Measurements from ENCODE around the gene PASK.

DNA sequence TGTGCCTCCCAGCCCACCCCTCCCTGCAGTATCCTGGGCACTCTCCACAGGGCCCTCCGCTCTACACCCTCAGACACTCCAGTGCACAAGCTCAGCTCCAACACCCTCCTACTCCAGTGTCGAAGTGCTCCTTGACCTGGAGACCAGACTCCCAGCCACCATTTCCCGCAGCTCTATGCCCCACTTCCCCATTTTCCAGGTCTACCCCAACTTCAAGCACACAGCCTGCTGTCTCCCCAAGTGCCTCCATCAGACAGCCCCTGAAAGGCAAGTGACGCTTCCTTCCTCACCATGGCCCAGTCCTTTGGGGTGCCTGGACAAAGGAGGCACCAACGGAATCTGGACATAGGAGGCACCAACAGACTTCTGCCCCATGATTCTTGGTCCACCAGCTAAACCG is 7.2 kb downstream of the PASK start:
- TF ChIP-seq, protein P1, sequence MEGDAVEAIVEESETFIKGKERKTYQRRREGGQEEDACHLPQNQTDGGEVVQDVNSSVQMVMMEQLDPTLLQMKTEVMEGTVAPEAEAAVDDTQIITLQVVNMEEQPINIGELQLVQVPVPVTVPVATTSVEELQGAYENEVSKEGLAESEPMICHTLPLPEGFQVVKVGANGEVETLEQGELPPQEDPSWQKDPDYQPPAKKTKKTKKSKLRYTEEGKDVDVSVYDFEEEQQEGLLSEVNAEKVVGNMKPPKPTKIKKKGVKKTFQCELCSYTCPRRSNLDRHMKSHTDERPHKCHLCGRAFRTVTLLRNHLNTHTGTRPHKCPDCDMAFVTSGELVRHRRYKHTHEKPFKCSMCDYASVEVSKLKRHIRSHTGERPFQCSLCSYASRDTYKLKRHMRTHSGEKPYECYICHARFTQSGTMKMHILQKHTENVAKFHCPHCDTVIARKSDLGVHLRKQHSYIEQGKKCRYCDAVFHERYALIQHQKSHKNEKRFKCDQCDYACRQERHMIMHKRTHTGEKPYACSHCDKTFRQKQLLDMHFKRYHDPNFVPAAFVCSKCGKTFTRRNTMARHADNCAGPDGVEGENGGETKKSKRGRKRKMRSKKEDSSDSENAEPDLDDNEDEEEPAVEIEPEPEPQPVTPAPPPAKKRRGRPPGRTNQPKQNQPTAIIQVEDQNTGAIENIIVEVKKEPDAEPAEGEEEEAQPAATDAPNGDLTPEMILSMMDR (IDR thresholded peaks at IDR 0.05): no peak
- TF ChIP-seq EZH2phosphoT487 (IDR thresholded peaks at IDR 0.05): no peak

All from neural progenitor cell (in vitro differentiated cells).